Tibial nerve (tissue), 4 donors: ENCODE measurements around the gene PAMR1.

Experiments used
- EP300 ChIP-seq, 2 donors: sonication (generic); formaldehyde crosslinking; IDR thresholded peaks; one replicate each; pipeline ENCODE4 v1.6.1; 2017; ENCODE audit warnings: antibody characterized with exemption in 2 of 2, mild to moderate bottlenecking in 1 of 2
- POLR2A ChIP-seq, 2 donors: fragments of 450-650 bp; IDR thresholded peaks; one replicate each; pipeline ENCODE4 v1.6.1; 2017; ENCODE audit warnings: antibody characterized with exemption in 2 of 2, mild to moderate bottlenecking in 2 of 2, moderate library complexity in 2 of 2
- TF ChIP-seq, protein P1 (sequence below), 5 experiments: fragments of 200-600 bp in 3 of 5; fragments of 450-650 bp in 2 of 5; sonication (generic) in 3 of 5; IDR thresholded peaks; one replicate each; pipeline ENCODE4 v1.5.1; 2016 to 2019; ENCODE audit warnings: antibody characterized with exemption in 5 of 5, mild to moderate bottlenecking in 3 of 5, moderate library complexity in 2 of 5

DNA sequence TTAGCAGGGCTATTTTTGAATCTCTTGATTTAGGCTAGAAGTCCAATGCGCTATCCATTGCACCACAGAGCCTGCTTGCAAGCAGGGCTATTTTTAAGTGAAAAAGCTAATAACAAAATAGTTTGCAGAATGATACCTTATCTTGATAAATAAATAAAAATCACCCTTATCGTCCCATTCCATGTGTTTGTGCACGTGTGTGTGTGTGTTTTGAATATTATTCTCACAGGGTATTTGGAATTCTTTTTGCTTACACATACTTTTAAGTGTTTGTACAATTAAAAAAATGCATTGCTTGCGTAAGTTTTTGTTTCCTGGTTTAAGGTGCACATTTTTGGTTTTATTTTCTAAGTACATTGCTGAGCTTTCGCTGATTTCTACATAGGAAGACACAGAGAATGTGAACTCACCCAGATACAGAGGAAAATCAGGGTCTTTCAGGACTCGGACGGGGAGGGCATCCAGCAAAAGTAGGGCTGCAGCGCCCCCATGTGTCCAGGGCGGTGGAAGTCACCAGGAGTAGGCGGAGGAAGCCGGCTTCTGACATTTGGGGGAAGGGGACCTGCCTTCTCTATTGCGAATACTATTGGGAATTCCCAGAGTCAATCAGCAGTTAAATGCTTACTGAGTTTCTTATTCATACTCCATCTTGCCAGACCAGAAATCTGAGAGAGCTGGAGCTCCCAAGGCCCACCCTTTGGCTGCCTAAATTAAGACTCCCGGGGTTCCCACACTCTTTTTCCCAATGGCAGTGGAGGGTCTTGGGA is 133.3 kb downstream of the PAMR1 start:
- TF ChIP-seq, protein P1, sequence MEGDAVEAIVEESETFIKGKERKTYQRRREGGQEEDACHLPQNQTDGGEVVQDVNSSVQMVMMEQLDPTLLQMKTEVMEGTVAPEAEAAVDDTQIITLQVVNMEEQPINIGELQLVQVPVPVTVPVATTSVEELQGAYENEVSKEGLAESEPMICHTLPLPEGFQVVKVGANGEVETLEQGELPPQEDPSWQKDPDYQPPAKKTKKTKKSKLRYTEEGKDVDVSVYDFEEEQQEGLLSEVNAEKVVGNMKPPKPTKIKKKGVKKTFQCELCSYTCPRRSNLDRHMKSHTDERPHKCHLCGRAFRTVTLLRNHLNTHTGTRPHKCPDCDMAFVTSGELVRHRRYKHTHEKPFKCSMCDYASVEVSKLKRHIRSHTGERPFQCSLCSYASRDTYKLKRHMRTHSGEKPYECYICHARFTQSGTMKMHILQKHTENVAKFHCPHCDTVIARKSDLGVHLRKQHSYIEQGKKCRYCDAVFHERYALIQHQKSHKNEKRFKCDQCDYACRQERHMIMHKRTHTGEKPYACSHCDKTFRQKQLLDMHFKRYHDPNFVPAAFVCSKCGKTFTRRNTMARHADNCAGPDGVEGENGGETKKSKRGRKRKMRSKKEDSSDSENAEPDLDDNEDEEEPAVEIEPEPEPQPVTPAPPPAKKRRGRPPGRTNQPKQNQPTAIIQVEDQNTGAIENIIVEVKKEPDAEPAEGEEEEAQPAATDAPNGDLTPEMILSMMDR (IDR thresholded peaks at IDR 0.05), result peak; percentile 76 to 91 (median 86)
- TF ChIP-seq EP300 (IDR thresholded peaks at IDR 0.05) (no peak), POLR2A (IDR thresholded peaks at IDR 0.05) (no peak)
